Measurements from ENCODE around the gene STEAP1B.
"Not testable (repeated sequence)": the region's sequence is repeated elsewhere in the genome, so short reads cannot be mapped to it uniquely, and the experiment has no call there.

Gene STEAP1B

GRCh38 chr7:22460363-22460988 is 39.5 kb downstream of the STEAP1B start:
- no peaks in the 10 kb centered on the region for H3K36me3 ChIP-seq (ENCODE audit: control insufficient read depth, insufficient read depth, low read length)
- no peak overlapping the region for H3K27ac ChIP-seq (ENCODE audit: insufficient read depth, low read depth, low read length, poor library complexity, severe bottlenecking)
- WGBS, 2 experiments, result 90 to 98% methylated on average over 4 of the region's 5 CpGs
- H3K4me3 ChIP-seq (ENCODE audit: insufficient read depth, low read depth, low read length), result no peak overlapping the region
- H3K27me3 ChIP-seq (ENCODE audit: control insufficient read depth, insufficient read depth, low read length, poor library complexity, severe bottlenecking), result no peaks in the 10 kb centered on the region
- H3K4me1 ChIP-seq (ENCODE audit: control insufficient read depth, insufficient read depth, low read length), result no peaks in the 10 kb centered on the region
- H3K9me3 ChIP-seq (ENCODE audit: control insufficient read depth, low read length), result no peaks in the 10 kb centered on the region

GRCh38 chr7:22457471-22457870 is 42.5 kb downstream of the STEAP1B start:
- no peak overlapping the region for H3K27ac ChIP-seq (ENCODE audit: insufficient read depth, low read depth, low read length, poor library complexity, severe bottlenecking)
- no peaks in the 10 kb centered on the region for H3K4me1 ChIP-seq (ENCODE audit: control insufficient read depth, insufficient read depth, low read length)
- H3K27me3 ChIP-seq (ENCODE audit: control insufficient read depth, insufficient read depth, low read length, poor library complexity, severe bottlenecking), result no peaks in the 10 kb centered on the region
- H3K4me3 ChIP-seq (ENCODE audit: insufficient read depth, low read depth, low read length), result no peak overlapping the region
- no peaks in the 10 kb centered on the region for H3K36me3 ChIP-seq (ENCODE audit: control insufficient read depth, insufficient read depth, low read length)
- WGBS, 2 experiments, result 100% methylated on average over 1 of the region's 1 CpG
- no peaks in the 10 kb centered on the region for H3K9me3 ChIP-seq (ENCODE audit: control insufficient read depth, low read length)

GRCh38 chr7:22454446-22454845 is 45.5 kb downstream of the STEAP1B start:
- no peak overlapping the region for H3K27ac ChIP-seq (ENCODE audit: insufficient read depth, low read depth, low read length, poor library complexity, severe bottlenecking)
- 92 to 98% methylated on average over 2 to 3 of the region's 3 CpGs for WGBS, 2 experiments
- H3K4me3 ChIP-seq (ENCODE audit: insufficient read depth, low read depth, low read length), result no peak overlapping the region
- H3K9me3 ChIP-seq (ENCODE audit: control insufficient read depth, low read length), result no peaks in the 10 kb centered on the region
- H3K36me3 ChIP-seq (ENCODE audit: control insufficient read depth, insufficient read depth, low read length), result no peaks in the 10 kb centered on the region
- no peaks in the 10 kb centered on the region for H3K4me1 ChIP-seq (ENCODE audit: control insufficient read depth, insufficient read depth, low read length)
- H3K27me3 ChIP-seq (ENCODE audit: control insufficient read depth, insufficient read depth, low read length, poor library complexity, severe bottlenecking), result no peaks in the 10 kb centered on the region

DNA sequence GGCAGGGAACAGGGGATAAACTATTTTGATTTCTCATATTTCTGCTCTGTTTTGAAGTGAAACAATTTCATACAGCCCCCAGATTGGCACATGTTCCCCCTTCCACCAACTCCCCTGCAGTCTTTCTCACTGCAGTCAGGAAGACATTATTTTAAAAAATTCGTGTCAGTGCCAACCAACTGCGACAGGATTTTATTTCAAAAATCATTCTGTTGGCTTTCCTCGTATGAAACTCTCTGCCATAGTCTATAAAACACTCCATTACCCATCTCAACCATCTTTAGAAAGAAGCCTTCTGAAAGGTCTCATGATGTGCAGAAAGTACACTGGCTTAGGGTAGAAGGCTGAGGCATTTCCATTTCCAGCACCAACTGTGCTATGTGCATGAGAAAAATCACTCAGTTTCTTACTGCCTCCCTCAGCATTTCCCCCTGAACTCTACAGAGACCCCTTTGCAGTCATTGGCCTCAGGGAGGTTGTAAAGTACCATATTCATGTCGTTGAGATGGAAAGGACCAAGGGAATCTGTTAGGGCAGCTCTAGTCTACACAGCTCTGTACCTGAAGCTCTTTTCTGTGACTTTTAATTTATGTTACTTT is 46.9 kb downstream of the STEAP1B start:
- 90 to 91% methylated on average over 4 of the region's 4 CpGs for WGBS, 2 experiments
- Histone ChIP-seq H3K9me3 (ENCODE audit: control insufficient read depth, low read length) (no peaks in the 10 kb centered on the region), H3K4me1 (ENCODE audit: control insufficient read depth, insufficient read depth, low read length) (no peaks in the 10 kb centered on the region), H3K27ac (ENCODE audit: insufficient read depth, low read depth, low read length, poor library complexity, severe bottlenecking) (no peak overlapping the region), H3K4me3 (ENCODE audit: insufficient read depth, low read depth, low read length) (no peak overlapping the region), H3K27me3 (ENCODE audit: control insufficient read depth, insufficient read depth, low read length, poor library complexity, severe bottlenecking) (no peaks in the 10 kb centered on the region), H3K36me3 (ENCODE audit: control insufficient read depth, insufficient read depth, low read length) (no peaks in the 10 kb centered on the region)

- Histone ChIP-seq H3K27me3 (ENCODE audit: control insufficient read depth, insufficient read depth, low read length, poor library complexity, severe bottlenecking) (no peaks in the 10 kb centered on the region), H3K4me3 (ENCODE audit: insufficient read depth, low read depth, low read length) (no peak overlapping the region), H3K4me1 (ENCODE audit: control insufficient read depth, insufficient read depth, low read length) (no peaks in the 10 kb centered on the region), H3K27ac (ENCODE audit: insufficient read depth, low read depth, low read length, poor library complexity, severe bottlenecking) (no peak overlapping the region), H3K9me3 (ENCODE audit: control insufficient read depth, low read length) (no peaks in the 10 kb centered on the region), H3K36me3 (ENCODE audit: control insufficient read depth, insufficient read depth, low read length) (no peaks in the 10 kb centered on the region)
- WGBS, 2 experiments, result 27% methylated on average over 19 of the region's 19 CpGs
Measured at GRCh38 chr7:22452142-22452959, 47.6 kb downstream of the STEAP1B start.

DNA sequence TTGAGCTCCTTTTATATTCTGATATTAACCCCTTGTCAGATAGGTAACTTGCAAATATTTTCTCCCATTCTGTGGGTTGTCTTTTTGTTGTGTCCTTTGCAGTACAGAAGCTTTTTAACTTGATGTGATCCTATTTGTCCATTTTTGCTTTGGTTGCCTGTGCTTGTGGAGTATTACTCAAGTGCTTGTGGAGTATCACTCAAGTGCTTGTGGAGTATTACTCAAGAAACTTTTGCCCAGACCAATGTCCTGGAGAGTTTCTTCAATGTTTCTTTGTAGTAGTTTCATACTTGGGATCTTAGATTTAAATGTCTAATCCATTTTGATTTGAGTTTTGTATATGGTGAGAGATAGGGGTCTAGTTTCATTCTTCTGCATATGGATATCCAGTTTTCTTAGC is 50.0 kb downstream of the STEAP1B start:
- H3K27me3 ChIP-seq (ENCODE audit: control insufficient read depth, insufficient read depth, low read length, poor library complexity, severe bottlenecking); H3K4me3 ChIP-seq (ENCODE audit: insufficient read depth, low read depth, low read length): not testable (repeated sequence)

DNA sequence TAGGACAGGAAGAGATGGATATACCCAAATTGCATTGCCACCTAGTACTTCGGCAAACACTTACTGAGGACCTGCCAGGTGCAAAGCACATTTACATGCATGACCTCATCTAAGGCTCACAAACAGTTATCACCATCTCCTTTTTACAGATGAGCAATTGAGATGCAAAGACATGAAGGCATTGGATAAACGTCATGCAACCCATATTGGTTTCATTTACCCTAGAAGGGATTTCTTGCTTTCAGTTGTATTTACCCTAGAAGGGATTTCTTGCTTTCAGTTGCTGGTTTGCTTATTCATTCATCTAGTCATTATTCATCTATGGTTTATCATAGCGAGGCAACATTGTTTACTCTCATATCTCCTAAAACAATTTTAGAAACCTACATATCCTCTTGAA is 52.2 kb downstream of the STEAP1B start:
- H3K9me3 ChIP-seq (ENCODE audit: control insufficient read depth, low read length), result no peaks in the 10 kb centered on the region
- H3K36me3 ChIP-seq (ENCODE audit: control insufficient read depth, insufficient read depth, low read length), result no peaks in the 10 kb centered on the region
- no peak overlapping the region for H3K27ac ChIP-seq (ENCODE audit: insufficient read depth, low read depth, low read length, poor library complexity, severe bottlenecking)
- H3K4me1 ChIP-seq (ENCODE audit: control insufficient read depth, insufficient read depth, low read length), result no peaks in the 10 kb centered on the region
- no peaks in the 10 kb centered on the region for H3K27me3 ChIP-seq (ENCODE audit: control insufficient read depth, insufficient read depth, low read length, poor library complexity, severe bottlenecking)
- 79 to 90% methylated on average over 3 of the region's 3 CpGs for WGBS, 2 experiments
- no peak overlapping the region for H3K4me3 ChIP-seq (ENCODE audit: insufficient read depth, low read depth, low read length)

More for the DNA sequence above, 50.0 kb downstream of the STEAP1B start:
- H3K27ac ChIP-seq (ENCODE audit: insufficient read depth, low read depth, low read length, poor library complexity, severe bottlenecking); H3K9me3 ChIP-seq (ENCODE audit: control insufficient read depth, low read length); H3K4me1 ChIP-seq (ENCODE audit: control insufficient read depth, insufficient read depth, low read length); H3K36me3 ChIP-seq (ENCODE audit: control insufficient read depth, insufficient read depth, low read length): not testable (repeated sequence)

DNA sequence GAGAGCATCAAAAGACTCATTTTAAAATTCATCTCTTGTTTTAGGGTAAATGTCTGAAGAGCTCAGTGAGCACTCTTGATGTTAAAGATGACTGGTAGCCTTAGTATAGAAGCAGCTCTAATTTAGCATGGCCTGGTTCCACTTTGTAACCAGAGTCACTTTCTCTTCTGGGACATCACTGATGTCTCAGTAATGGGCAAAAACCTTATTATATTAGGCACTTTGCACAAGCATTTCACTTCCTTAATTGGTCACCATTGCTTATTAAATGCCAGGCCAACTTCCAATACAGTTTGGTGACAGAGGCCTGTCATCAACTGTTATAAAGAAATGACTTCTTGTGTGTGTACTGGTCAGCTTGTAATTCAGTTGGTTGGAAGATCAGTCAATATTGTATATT is 53.0 kb downstream of the STEAP1B start:
- Histone ChIP-seq H3K9me3 (ENCODE audit: control insufficient read depth, low read length) (no peaks in the 10 kb centered on the region), H3K4me1 (ENCODE audit: control insufficient read depth, insufficient read depth, low read length) (peaks cover 6% of the 10 kb centered on the region), H3K36me3 (ENCODE audit: control insufficient read depth, insufficient read depth, low read length) (no peaks in the 10 kb centered on the region), H3K4me3 (ENCODE audit: insufficient read depth, low read depth, low read length) (no peak overlapping the region), H3K27ac (ENCODE audit: insufficient read depth, low read depth, low read length, poor library complexity, severe bottlenecking) (no peak overlapping the region), H3K27me3 (ENCODE audit: control insufficient read depth, insufficient read depth, low read length, poor library complexity, severe bottlenecking) (no peaks in the 10 kb centered on the region)

DNA sequence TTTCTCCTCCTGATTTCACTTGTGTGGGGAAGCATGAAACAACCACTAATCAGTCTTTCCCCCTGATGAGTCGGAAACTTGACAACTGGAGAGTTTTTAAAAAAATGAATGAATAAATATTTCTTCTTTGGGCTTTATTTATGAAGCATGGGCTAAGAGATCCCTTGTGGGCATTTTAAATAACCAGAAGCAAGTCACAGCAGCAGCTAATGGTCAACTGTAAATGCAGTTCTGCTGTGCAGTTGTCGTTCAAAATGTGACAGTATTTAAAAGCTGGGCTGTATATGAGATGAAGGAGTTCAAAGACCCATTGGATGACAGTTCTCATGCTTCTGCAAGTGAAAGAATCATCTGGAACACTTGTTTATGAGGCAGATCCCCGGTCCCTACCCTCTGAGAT is 54.1 kb downstream of the STEAP1B start:
- Histone ChIP-seq H3K4me1 (ENCODE audit: control insufficient read depth, insufficient read depth, low read length) (peaks cover 6% of the 10 kb centered on the region), H3K9me3 (ENCODE audit: control insufficient read depth, low read length) (no peaks in the 10 kb centered on the region), H3K27ac (ENCODE audit: insufficient read depth, low read depth, low read length, poor library complexity, severe bottlenecking) (no peak overlapping the region), H3K4me3 (ENCODE audit: insufficient read depth, low read depth, low read length) (no peak overlapping the region), H3K27me3 (ENCODE audit: control insufficient read depth, insufficient read depth, low read length, poor library complexity, severe bottlenecking) (no peaks in the 10 kb centered on the region), H3K36me3 (ENCODE audit: control insufficient read depth, insufficient read depth, low read length) (no peaks in the 10 kb centered on the region)
- 91 to 93% methylated on average over 2 to 3 of the region's 3 CpGs for WGBS, 2 experiments

- Histone ChIP-seq H3K36me3 (ENCODE audit: control insufficient read depth, insufficient read depth, low read length) (no peaks in the 10 kb centered on the region), H3K27ac (ENCODE audit: insufficient read depth, low read depth, low read length, poor library complexity, severe bottlenecking) (no peak overlapping the region), H3K9me3 (ENCODE audit: control insufficient read depth, low read length) (no peaks in the 10 kb centered on the region), H3K4me3 (ENCODE audit: insufficient read depth, low read depth, low read length) (no peak overlapping the region), H3K4me1 (ENCODE audit: control insufficient read depth, insufficient read depth, low read length) (peaks cover 6% of the 10 kb centered on the region), H3K27me3 (ENCODE audit: control insufficient read depth, insufficient read depth, low read length, poor library complexity, severe bottlenecking) (no peaks in the 10 kb centered on the region)
- 75% methylated on average over 14 of the region's 14 CpGs for WGBS, 2 experiments
Measured at GRCh38 chr7:22445140-22445743, 54.7 kb downstream of the STEAP1B start.
